Daoy (cell line): ENCODE measurements around the gene KCNJ3. TPM values are rescaled to one million over a fixed set of nuclear protein-coding genes. Genes with fewer than 3 reads are reported as not detected.

Source experiments
- DNase-seq: peaks from one replicate; pipeline ENCODE4 v3.0.0-alpha.2; 2015; ENCODE audit warnings: low read depth
- total RNA-seq: library from RNA; depleted of rRNA; stranded (reverse); fragments of >200 nt; shearing (Covaris generic); gene quantifications from 2 replicates; pipeline ENCODE4 v1.2.3, GENCODE V29; 2014; rRNA removed

Gene KCNJ3, protein sequence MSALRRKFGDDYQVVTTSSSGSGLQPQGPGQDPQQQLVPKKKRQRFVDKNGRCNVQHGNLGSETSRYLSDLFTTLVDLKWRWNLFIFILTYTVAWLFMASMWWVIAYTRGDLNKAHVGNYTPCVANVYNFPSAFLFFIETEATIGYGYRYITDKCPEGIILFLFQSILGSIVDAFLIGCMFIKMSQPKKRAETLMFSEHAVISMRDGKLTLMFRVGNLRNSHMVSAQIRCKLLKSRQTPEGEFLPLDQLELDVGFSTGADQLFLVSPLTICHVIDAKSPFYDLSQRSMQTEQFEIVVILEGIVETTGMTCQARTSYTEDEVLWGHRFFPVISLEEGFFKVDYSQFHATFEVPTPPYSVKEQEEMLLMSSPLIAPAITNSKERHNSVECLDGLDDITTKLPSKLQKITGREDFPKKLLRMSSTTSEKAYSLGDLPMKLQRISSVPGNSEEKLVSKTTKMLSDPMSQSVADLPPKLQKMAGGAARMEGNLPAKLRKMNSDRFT
- total RNA-seq = not detected in 2 replicates

DNA sequence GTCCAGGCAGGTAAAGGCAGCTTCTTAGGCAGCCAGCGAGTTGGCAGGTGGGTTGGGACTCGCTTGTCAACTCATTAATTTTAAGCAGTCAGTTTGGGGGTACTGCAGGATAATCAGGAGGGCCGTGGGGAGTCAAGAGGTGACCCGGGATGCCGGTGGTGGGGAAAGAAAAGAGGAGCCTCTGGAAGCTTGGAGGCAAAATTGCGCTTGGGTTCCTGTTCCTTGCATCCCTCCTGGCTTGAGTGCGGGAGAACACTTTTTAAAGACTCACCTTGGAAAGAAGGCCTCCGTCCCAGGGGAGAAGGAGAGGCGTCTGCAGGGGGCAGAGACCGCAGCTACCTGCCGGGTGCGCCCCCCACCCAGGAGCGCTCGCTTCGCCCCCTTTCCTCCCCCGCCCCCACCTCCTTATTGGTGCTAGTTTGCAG is at the start of gene KCNJ3:
KCNJ3 (plus strand) TSS at position 400 of the 425 bp plus-strand sequence. CDS start 81 bp downstream, outside the sequence.
- no peak for DNase-seq

DNA sequence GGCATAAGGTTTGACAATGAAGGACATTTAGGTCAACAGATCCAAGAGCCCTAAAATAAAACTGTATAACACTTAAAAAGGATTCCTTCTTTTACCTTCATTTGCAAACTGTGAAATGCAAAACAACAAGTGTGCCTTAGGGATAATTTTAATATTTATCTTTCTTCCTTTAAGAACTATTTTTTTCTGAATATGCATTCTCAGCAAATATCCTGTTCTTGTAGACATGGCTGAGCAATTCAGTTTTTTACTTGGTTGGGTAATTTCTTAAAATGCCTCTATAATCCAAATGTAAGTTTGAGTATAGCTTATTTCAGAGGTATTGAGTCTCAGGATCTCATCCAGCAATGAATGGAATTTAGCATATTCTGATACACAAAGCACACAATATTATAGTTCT is 43.0 kb upstream of the KCNJ3 start:
- no peak for DNase-seq

DNA sequence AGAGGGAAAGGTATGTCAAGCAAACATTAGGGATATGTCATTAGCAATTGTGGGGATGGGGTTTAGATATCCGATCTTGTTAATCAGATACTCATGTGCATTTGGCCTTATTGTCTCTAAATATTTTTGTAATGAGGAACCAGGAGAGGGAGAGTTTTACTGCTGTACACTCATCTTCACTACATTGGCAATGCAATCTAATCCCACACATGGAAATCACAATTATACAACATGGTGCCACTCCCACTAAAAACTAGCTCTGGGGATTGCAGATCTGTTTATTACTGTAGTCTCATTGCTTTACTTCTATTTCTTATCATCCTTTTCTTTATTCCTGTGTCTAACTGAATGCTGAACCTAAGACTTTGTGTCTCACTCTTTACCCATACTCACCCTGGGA is 39.6 kb upstream of the KCNJ3 start:
- no peak for DNase-seq

DNA sequence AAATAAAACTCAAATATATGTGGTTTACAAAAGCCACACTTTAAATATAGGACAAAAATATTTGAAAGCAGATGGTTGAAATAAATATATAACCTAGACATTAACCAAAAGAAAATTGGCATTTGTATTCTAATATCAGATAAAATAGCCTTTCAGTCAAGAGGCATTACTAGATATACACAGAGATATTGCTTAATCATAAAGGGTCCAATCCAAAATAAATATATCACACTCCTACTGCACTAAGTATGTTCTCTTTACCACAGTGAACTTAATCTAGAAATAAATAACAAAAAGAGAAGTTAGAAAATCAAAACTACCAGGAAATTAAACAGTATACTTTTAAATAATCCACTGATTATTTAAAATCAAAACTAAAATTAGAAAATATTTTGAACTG is 34.2 kb upstream of the KCNJ3 start:
- no peak for DNase-seq

DNA sequence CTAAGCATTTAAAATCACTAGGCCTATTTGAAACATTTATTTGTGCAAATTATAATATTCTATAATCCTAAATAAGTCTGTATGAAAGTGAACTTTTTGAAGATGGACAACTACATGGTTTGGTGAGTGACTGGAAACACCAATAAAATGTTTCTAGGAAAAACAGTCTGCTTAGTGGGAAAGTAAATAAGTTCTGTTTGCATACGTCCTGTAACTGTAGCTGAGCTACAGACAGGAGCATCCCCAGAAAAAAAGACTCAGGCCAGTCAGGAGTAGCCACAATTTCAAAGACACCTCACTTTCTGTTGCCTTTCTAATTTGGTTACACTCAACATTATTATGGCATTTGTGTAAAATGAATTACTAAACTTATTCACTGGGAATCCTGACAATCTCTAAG is 28.4 kb upstream of the KCNJ3 start:
- no peak for DNase-seq

DNA sequence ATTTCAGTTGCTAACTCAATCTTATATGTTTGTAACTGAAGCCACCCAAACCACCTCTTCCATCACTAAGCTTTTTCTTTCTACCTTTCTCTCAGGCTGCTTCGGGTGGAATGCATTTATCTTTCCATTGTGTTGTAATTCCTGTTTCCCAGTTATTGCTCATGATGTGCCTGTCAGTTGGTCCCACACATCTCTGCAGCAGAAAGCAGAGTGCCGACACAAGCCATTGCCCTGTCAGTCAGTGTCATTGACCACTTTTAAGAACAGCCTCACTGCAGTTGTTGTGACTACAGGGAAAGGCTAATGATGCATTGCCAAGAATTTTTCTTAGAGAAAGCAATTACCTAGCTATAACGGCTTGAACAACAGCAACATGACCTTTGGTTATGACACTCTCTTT is 24.8 kb upstream of the KCNJ3 start:
- DNase-seq = no peak

DNA sequence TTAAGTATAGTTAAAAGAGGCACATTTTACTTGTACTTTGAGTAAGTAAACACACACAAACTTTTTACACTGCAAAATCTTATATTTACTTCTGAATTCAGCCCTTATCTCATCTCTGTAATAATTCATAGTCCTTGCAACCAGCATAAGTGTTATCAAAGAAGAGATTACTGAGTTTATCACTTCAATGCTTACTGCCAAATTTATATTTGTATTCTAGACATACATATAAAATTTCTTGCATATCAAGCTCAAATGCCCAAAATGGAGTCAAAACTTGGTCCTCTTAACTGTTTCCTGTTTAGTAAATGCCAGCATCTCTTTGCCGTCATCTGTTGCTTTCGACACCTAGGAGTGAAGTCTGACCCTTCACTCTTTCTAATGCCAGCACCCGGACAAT is 21.1 kb upstream of the KCNJ3 start:
- no peak for DNase-seq

DNA sequence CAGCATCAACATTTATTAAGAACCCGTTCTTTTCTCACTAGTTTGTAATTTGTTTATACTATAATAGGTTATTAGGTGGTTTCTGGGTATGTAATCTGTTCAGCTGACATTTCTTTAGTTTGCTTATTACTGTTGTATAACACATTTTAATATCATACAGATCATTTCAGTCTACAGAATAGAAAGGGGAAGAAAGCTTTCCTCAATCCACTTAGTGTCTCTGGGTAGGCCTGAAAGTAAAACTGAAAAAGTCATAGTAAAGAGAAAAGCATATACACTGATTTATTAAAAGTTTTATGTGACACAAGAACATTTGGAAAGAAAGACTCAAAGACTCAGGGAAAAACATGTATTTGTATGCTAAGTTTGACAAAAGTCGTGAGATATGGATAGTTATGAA is 16.8 kb upstream of the KCNJ3 start:
- no peak for DNase-seq

DNA sequence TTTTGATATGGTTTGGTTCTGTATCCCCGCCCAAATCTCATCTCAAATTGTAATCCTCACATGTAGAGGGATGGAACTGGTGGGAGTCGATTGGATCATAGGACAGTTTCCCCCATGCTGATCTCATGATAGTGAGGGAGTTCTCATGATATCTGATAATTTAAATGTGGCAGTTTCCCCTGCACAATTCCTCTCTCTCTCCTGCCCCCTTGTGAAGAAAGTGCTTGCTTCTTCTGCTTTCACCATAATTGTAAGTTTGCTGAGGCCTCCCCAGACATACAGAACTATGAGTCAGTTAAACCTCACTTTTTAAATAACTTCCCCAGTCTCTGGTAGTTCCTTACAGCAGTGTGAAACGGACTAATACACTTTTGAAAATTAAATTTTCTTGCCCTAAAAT is 12.3 kb upstream of the KCNJ3 start:
- no peak for DNase-seq

DNA sequence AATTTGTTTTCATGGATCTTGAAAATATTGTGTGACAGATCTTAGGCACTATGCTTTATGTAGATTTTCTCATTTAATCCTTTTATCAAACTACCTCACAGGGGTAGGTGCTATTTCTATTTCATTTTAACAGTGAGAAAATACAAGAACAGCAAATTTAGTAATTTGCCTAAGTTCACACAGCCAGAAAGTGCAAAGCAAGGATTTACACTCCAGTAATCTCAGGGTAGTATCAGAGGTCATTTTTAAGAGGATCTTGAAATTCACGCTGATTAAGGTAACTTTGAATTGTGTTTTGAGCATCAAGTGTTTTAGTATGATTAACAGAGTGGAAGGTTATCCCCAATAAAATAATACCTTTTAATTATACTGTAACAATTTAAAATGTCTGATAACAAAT is 10.1 kb upstream of the KCNJ3 start:
- DNase-seq = no peak

DNA sequence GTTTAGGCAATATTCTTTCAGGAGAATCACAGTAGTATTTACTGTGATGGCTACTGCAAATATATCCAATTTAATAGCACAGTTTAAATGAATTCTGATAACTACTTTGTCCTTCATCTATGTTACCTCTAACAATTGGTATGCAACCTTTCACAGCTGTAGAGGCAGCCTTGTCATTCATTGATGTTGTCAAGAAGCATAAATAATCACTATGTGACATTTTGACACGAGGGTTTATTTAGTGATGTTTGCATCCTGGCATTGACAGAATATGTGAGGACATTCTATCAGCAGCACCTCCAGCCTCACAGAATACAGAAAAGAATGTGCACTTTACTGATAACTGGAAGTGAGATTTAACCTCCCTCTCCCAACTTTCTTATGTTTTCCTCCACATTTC is 9.3 kb upstream of the KCNJ3 start:
- DNase-seq = no peak

DNA sequence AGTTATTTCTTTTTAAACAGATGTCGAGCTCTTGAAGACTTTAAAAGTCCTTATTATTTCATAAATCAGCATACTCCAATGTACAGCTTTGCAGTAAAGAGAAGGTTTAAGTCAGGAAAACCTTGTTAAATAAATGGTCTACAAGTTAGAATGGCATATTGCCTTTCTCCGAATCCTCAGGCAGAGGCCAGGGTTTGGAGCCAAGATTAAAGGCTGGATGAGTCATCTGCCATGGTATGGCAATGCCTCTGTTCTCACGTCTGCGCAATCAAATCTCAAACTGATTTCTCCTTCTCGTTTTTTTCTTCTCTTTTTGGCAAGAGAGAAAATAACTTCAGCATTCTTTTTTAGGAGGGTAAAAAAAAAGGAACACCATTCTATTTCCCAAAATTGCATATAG is 5.6 kb upstream of the KCNJ3 start:
- no peak for DNase-seq

DNA sequence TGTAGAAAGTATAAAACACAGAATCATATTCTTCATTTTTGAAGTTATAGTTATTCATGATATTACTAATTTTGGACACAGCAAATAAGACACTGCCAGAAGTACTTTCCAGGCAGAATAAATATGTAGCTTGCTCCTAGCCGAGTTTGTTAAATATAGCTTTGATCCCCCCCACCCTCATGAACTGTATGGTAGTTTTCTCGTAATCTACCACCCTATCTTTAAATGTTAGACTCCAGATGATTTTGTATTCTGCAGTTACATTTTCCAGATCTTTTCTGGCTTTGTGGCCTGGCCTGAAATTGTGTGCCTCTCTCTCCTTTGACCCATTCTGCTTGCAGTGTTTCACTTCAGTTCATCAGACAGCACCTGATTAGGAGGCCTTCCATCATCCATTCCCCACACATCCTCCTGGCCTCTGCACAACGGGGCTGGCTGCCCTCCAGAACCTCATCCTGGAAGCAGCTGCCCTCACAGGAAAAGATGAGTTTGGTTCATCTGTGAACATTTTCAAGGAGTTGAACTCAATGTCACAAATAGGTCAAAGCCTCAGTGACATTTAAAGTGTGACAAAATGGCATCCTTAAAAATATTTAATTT is 4.7 kb upstream of the KCNJ3 start:
- DNase-seq = no peak

DNA sequence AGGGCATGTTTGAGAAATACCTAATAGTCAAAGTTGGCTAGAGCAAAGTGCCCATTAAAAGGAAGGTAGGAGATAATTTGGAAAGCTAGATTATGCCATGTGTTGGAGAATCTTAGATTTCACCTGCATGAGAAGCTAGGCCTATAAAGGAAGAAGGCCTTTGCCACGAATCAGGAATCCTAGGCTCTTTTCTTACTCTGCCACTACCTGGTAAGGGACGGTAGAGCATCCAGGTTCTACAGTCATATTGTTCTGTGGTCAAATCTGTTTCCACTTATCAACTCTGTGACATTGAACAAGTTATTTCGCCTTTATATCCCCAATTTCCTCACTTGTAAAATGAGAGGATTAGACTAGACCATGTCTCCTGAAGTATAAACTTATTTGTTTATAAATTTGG is 3.6 kb upstream of the KCNJ3 start:
- no peak for DNase-seq

DNA sequence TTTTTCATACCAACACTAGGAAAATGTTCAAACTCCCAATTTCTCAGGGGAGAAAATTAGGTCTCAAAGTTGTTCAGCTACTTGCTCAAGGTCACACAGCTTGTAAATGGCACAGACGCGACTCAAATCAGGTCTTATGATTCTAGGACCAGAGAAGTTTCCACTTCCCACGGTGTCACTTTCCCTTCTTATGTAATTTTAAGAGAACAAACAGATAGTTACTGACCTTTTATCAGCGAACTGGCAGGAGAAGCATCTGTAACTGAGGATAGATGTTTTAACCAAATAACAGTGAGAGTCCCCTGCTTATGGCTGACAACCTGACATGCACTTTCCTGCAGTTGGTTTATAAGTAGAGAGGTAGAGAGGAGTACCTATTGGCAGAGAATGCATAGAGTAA is 2.1 kb upstream of the KCNJ3 start:
- no peak for DNase-seq

DNA sequence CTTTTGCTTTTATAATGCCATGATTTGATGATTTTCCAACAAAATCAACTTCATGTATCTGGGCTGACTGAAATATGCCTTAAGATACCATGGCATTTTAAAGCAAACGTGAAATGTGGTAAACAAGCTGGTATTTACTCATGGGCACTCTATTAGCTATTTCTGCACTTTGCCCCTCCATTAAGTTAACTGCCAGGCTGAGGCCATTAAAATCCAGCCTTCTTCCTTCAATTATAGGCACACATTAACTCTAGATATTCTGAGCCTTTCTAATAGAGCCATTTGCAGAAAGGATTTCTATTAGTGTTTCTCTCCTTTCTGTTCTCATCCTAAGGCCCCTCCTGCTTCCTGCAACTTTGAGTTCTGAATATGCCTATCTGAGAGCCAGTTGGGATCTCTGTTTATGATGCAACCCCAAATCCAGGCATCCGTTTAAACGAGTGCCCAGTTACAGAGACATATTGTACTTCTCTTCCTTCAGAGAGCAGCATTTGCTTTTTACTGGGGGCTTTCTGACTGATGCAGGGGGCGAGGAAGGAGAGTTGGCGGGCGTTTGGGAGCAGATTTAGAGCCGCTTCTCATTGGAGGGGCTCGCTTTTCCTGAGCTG is 1.6 kb upstream of the KCNJ3 start:
- DNase-seq = no peak

DNA sequence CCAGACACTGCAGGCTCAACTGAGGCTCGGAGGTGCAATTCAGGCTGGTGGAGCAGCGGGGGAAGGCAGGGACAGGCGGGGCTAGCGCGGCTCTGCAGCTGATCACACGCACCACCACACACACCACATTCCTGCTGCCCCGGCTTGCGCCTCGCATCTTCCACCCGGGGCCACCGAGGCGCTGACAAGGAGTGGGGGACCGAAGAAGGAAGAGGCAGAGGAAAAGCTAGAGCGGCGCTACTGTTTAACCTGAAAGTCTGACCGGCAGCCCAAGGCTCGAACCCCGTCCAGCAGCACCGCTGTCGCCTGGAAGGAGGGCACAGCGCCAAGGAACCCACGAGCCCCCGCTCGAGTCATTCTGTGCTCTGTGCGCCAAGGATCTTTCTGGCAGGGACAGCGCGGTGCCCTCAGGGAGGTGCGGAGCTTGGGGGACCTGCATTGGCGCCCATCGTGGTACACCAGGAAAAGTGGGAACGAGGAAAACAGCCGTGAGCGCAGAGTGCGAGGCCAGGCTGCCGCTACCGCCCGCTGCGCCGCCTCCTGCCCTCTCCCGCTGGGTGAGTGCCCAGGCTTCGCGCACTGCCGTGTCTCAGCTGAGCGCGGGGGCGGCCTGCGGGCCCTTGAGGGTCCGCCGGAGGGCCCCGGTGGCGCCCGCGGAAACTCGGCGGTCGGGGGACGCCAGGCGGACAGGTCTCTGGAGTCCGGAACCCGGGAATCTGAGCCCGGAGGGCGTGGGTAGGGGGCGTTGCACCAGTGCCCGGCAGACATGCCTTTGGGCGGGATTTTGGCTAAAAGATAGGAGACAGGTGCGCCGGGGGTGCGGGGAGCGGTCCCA is 860 bp upstream of the KCNJ3 start:
- no peak for DNase-seq

DNA sequence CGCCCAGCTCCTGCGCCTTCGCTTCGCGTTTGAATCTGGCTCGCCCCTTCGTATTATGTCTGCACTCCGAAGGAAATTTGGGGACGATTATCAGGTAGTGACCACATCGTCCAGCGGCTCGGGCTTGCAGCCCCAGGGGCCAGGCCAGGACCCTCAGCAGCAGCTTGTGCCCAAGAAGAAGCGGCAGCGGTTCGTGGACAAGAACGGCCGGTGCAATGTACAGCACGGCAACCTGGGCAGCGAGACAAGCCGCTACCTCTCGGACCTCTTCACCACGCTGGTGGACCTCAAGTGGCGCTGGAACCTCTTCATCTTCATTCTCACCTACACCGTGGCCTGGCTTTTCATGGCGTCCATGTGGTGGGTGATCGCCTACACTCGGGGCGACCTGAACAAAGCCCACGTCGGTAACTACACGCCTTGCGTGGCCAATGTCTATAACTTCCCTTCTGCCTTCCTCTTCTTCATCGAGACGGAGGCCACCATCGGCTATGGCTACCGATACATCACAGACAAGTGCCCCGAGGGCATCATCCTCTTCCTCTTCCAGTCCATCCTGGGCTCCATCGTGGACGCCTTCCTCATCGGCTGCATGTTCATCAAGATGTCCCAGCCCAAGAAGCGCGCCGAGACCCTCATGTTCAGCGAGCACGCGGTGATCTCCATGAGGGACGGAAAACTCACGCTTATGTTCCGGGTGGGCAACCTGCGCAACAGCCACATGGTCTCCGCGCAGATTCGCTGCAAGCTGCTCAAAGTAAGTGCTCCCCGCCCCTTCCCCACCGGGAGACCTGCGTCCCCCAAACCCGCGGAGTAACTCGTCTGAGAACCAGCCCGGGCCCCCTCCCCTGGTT is 453 bp downstream of the KCNJ3 start:
- DNase-seq = no peak

DNA sequence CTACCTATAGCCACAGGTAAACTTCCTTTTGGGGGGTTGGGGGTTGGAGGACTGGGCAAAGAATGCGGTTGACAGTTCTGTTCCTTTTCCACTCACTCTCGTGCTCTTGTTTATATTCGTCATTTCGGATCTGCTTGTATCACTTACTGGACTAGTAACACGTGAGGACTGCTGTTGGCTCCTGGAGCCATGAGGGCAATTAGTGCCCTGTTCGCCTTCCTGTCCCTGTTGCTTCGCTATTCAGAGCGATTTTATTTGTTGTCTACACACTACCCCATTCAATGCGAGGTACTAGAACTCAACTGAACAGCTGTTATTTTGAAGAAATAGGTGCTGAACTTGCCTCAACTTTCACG is 1.1 kb downstream of the KCNJ3 start:
- no peak for DNase-seq

DNA sequence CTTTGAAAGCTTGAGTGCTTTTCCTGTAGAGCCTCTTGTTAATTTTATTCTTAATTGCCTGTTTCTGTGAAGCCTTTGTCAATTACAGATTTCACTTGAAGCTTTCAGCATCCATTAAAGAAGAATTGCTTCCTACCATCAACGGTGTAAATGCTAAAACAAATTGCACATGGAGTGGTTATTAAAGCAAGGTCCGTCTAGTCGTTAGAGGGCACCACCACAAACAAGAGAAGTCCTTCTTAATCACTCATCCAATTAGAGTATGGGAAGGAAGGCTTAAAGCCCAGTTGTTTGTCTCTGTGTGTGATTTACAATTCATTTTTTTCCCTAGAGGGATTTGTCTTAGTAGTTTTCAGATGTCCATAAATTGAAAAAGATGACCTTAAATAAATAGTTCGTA is 1.6 kb downstream of the KCNJ3 start:
- DNase-seq = no peak

DNA sequence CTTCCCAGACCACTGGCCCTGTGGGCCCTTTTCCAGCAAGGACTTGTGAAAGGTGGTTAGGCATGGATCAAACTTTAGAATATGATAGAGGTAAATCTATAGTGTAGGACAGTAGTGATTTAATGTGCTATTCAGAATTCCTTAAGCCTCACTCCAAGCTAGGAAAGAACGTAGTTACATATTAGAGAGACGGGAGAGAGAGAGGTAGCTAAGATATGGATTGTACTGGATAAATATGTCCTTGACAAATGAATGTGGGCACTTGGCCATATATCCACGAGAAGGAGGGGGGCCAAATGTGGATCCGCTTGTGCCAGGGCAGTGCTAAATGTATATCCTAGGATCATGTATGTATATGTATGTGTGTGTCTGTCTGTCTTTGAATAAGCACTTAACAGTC is 6.5 kb downstream of the KCNJ3 start:
- DNase-seq = no peak
